IMR-90 (cell line): ENCODE measurements around the gene TOMM20. TPM values are rescaled to one million over a fixed set of nuclear protein-coding genes. Genes with fewer than 3 reads are reported as not detected.

ENCODE experiments used
- ATAC-seq: fragments of 200-7000 bp; cut with Tn5 transposase; 2 replicates; pipeline ENCODE4 v1.9.1; 2020; ENCODE audit warnings: low read depth, mild to moderate bottlenecking, moderate library complexity
- BruUV-seq: library from RNA; stranded (reverse); fragments of 400-500 nt; replicated peaks from 2 replicates; lab custom pipeline; 2021; lab: Mats Ljungman, UMichigan
- CTCF ChIA-PET: fragments of 300-600 bp; formaldehyde crosslinking; extraction: SDS; loops from one replicate; lab custom pipeline; 2021; ENCODE audit warnings: antibody characterized with exemption; lab: Yijun Ruan, JAX
- POLR2A ChIA-PET: fragments of 300-600 bp; sonication (Branson Sonifier 250); formaldehyde crosslinking; loops from one replicate; lab custom pipeline; 2022; ENCODE audit warnings: antibody characterized with exemption; ENCODE audit not compliant: unreplicated experiment; lab: Charles Lee
- DNase-seq: peaks from one replicate; pipeline ENCODE4 v3.0.0; 2013
- H2AFZ ChIP-seq: replicated peaks from 2 replicates; pipeline ENCODE3; 2013; ENCODE audit warnings: low read length, mild to moderate bottlenecking; ENCODE audit not compliant: poor library complexity
- H2AK5ac ChIP-seq: 2 replicates; pipeline ENCODE4 v1.6.1; 2013; ENCODE audit warnings: low read depth, low read length, inconsistent platforms
- H2AK9ac ChIP-seq: replicated peaks from 2 replicates; pipeline ENCODE3; 2013; ENCODE audit warnings: mild to moderate bottlenecking, low read depth, low read length, moderate library complexity; ENCODE audit not compliant: poor library complexity
- H2BK120ac ChIP-seq: 2 replicates; pipeline ENCODE4 v1.6.1; 2013; ENCODE audit warnings: low read depth, low read length, inconsistent platforms
- H2BK15ac ChIP-seq: 3 replicates; pipeline ENCODE4 v1.6.1; 2013; ENCODE audit warnings: low read depth, low read length, inconsistent platforms
- H2BK20ac ChIP-seq: 2 replicates; pipeline ENCODE4 v1.6.1; 2013; ENCODE audit warnings: low read depth, mild to moderate bottlenecking, inconsistent platforms, low read length, moderate library complexity
- H2BK5ac ChIP-seq: 2 replicates; pipeline ENCODE4 v1.6.1; 2013; ENCODE audit warnings: mild to moderate bottlenecking, low read depth, low read length, inconsistent platforms; ENCODE audit not compliant: poor library complexity, severe bottlenecking
- H3K14ac ChIP-seq: replicated peaks from 2 replicates; pipeline ENCODE4 v1.6.1; 2013; ENCODE audit warnings: low read depth, low read length, inconsistent platforms
- H3K18ac ChIP-seq: 2 replicates; pipeline ENCODE4 v1.6.1; 2013; ENCODE audit warnings: low read depth, low read length, control low read depth
- H3K23ac ChIP-seq: 2 replicates; pipeline ENCODE4 v1.6.1; 2013; ENCODE audit warnings: low read depth, low read length, inconsistent platforms
- H3K27ac ChIP-seq: 2 replicates; pipeline ENCODE4 v1.5.1; 2013; ENCODE audit warnings: mild to moderate bottlenecking, control low read depth, low read length; ENCODE audit not compliant: insufficient read depth
- H3K27me3 ChIP-seq: 2 replicates; pipeline ENCODE4 v1.6.1; 2013; ENCODE audit warnings: low read length; ENCODE audit not compliant: control insufficient read depth, insufficient read depth
- H3K36me3 ChIP-seq: 2 replicates; pipeline ENCODE4 v1.6.1; 2013; ENCODE audit warnings: low read length, mixed read lengths; ENCODE audit not compliant: control insufficient read depth, insufficient read depth
- H3K4ac ChIP-seq: 2 replicates; pipeline ENCODE4 v1.6.1; 2013; ENCODE audit warnings: low read depth, low read length, inconsistent platforms
- H3K4me1 ChIP-seq: 2 replicates; pipeline ENCODE4 v1.6.1; 2013; ENCODE audit warnings: low read length, mixed read lengths; ENCODE audit not compliant: control insufficient read depth, insufficient read depth
- H3K4me2 ChIP-seq: 2 replicates; pipeline ENCODE4 v1.6.1; 2013; ENCODE audit warnings: low read depth, mild to moderate bottlenecking, control low read depth, low read length, moderate library complexity
- H3K4me3 ChIP-seq: 2 replicates; pipeline ENCODE4 v1.5.1; 2013; ENCODE audit warnings: low read depth, mild to moderate bottlenecking, control low read depth, low read length, moderate library complexity; ENCODE audit not compliant: insufficient read depth
- H3K56ac ChIP-seq: 2 replicates; pipeline ENCODE4 v1.6.1; 2013; ENCODE audit warnings: low read length, inconsistent platforms; ENCODE audit not compliant: insufficient read depth; ENCODE audit errors: extremely low read depth
- H3K79me1 ChIP-seq, 2 experiments: 2 replicates each; pipeline ENCODE4 v1.6.1; 2013; ENCODE audit warnings: low read length in 2 of 2, inconsistent platforms in 1 of 2, low read depth in 1 of 2
- H3K9ac ChIP-seq: 2 replicates; pipeline ENCODE4 v1.6.1; 2013; ENCODE audit warnings: low read depth, low read length, control low read depth
- H3K9me1 ChIP-seq: 2 replicates; pipeline ENCODE4 v1.6.1; 2013; ENCODE audit warnings: low read length, inconsistent platforms; ENCODE audit not compliant: insufficient read depth
- H3K9me3 ChIP-seq: 2 replicates; pipeline ENCODE4 v1.6.1; 2013; ENCODE audit warnings: low read length; ENCODE audit not compliant: control insufficient read depth, insufficient read depth
- H4K20me1 ChIP-seq: 2 replicates; pipeline ENCODE4 v1.6.1; 2013; ENCODE audit warnings: low read length, inconsistent platforms; ENCODE audit not compliant: insufficient read depth
- H4K5ac ChIP-seq: 2 replicates; pipeline ENCODE4 v1.6.1; 2013; ENCODE audit warnings: mild to moderate bottlenecking, low read depth, low read length, control low read depth
- H4K8ac ChIP-seq, 2 experiments: 2 replicates each; pipeline ENCODE4 v1.6.1; 2013; ENCODE audit warnings: low read depth in 2 of 2, low read length in 2 of 2, control low read depth in 1 of 2, inconsistent platforms in 1 of 2
- H4K91ac ChIP-seq: 2 replicates; pipeline ENCODE4 v1.6.1; 2013; ENCODE audit warnings: low read depth, low read length, inconsistent platforms; ENCODE audit not compliant: insufficient read depth
- BHLHE40 ChIP-seq: fragments of 150-350 bp; IDR thresholded peaks from 2 replicates; pipeline ENCODE4 v1.6.1; 2016; ENCODE audit warnings: mild to moderate bottlenecking, low read depth, low read length
- CEBPB ChIP-seq: IDR thresholded peaks from 2 replicates; pipeline ENCODE4 v1.6.1; 2012; ENCODE audit warnings: low read depth, low read length, improper control_type of control experiment
- CHD1 ChIP-seq: IDR thresholded peaks from 2 replicates; pipeline ENCODE4 v1.6.1; 2012; ENCODE audit warnings: low read depth, low read length, improper control_type of control experiment
- CTCF ChIP-seq: conservative IDR thresholded peaks from 2 replicates; pipeline ENCODE4 v1.5.1; 2012; ENCODE audit warnings: mild to moderate bottlenecking, low read depth, low read length, improper control_type of control experiment
- ELK1 ChIP-seq: fragments of 150-350 bp; IDR thresholded peaks from 2 replicates; pipeline ENCODE4 v1.6.1; 2016; ENCODE audit warnings: low read depth, mild to moderate bottlenecking, low read length, moderate library complexity, borderline replicate concordance
- MAFK ChIP-seq: IDR thresholded peaks from 2 replicates; pipeline ENCODE4 v1.6.1; 2012; ENCODE audit warnings: low read depth, low read length, improper control_type of control experiment
- MXI1 ChIP-seq: IDR thresholded peaks from 2 replicates; pipeline ENCODE4 v1.6.1; 2012; ENCODE audit warnings: low read depth, mild to moderate bottlenecking, low read length, moderate library complexity, borderline replicate concordance
- NFE2L2 ChIP-seq: fragments of 150-350 bp; IDR thresholded peaks from 2 replicates; pipeline ENCODE4 v1.6.1; 2016; ENCODE audit warnings: low read depth, mild to moderate bottlenecking, low read length
- RAD21 ChIP-seq: IDR thresholded peaks from 2 replicates; pipeline ENCODE4 v1.6.1; 2012; ENCODE audit warnings: low read length, improper control_type of control experiment
- RFX5 ChIP-seq: IDR thresholded peaks from 2 replicates; pipeline ENCODE4 v1.8.0; 2012; ENCODE audit warnings: low read depth, mild to moderate bottlenecking, low read length, moderate library complexity
- SMC3 ChIP-seq: fragments of 150-350 bp; IDR thresholded peaks from 2 replicates; pipeline ENCODE4 v1.6.1; 2016; ENCODE audit warnings: low read depth, mild to moderate bottlenecking, antibody characterized with exemption, low read length, moderate library complexity
- USF2 ChIP-seq: fragments of 150-350 bp; IDR thresholded peaks from 2 replicates; pipeline ENCODE4 v1.6.1; 2017; ENCODE audit warnings: mild to moderate bottlenecking, antibody characterized with exemption, low read length, low read depth
- WGBS, 2 experiments: methylation state at CpG; one replicate each; pipeline versions ENCODE4 v1.1.5 to v1.1.7; 2013; ENCODE audit warnings: missing lambda C conversion rate in 2 of 2; ENCODE audit not compliant: insufficient read length in 1 of 2; ENCODE audit errors: extremely low coverage in 2 of 2; 5-methylcytosine and 5-hydroxymethylcytosine counted together
- dilution Hi-C: fragments of 300-500 bp; cut with HindIII; formaldehyde crosslinking; loops from one replicate; pipeline ENCODE4 v1.14.3; 2018; ENCODE audit warnings: low sequenced_read_pairs; ENCODE audit not compliant: unreplicated experiment
- in situ Hi-C: fragments of 300-500 bp; cut with MboI; formaldehyde crosslinking; loops from 3 replicates; pipeline ENCODE4 v1.14.3; 2019; ENCODE audit warnings: low sequenced_read_pairs, inconsistent platforms, mixed read lengths
- intact Hi-C: fragments of 100-400 bp; cut with micrococcal nuclease; formaldehyde crosslinking; loops from 2 replicates; pipeline ENCODE4 v1.10.0; 2022
- polyA plus RNA-seq, 3 experiments: library from polyadenylated mRNA; depleted of rRNA; stranded (reverse); fragments of >200 nt; gene quantifications; 2 replicates each; pipeline ENCODE4 v1.2.3, GENCODE V29; 2012; ENCODE audit warnings: low replicate concordance in 1 of 3
- total RNA-seq: library from RNA; depleted of rRNA; stranded (reverse); fragments of >200 nt; gene quantifications from 2 replicates; pipeline ENCODE4 v1.2.3, GENCODE V29; 2012

The TOMM20 gene
- total and polyA plus RNA-seq, 2 of the 4 experiments (the other 2 are of a cell fraction), result 75.3 to 84.4 TPM

- H3K9me1 ChIP-seq, result peaks cover 10% of the 10 kb centered on the region
- ChIA-PET POLR2A (interaction anchor here (0.6 kb wide), 1 partner anchor 561 kb away, joined by 7 read pairs; no protein-coding TSS in a partner anchor), CTCF (interaction anchor here (0.5 to 1.2 kb wide), 8 partner anchors 9 to 619 kb away, joined by 3 to 5 read pairs (median 3); no protein-coding TSS in a partner anchor)
- no peak overlapping the region for H3K56ac ChIP-seq
- peak overlapping the region; percentile 6; the same call in 1 of the 2 replicates for H3K4me2 ChIP-seq
- peaks cover 4% of the 10 kb centered on the region for H3K4me1 ChIP-seq
- H3K4me3 ChIP-seq, result no peak overlapping the region
- H4K8ac ChIP-seq, result no peak overlapping the region
- H3K27ac ChIP-seq, result no peak overlapping the region
- H3K23ac ChIP-seq, result peak overlapping the region; percentile 68; the same call in 1 of the 2 replicates
- no peak overlapping the region for H2AK9ac ChIP-seq
- peaks cover 4% of the 10 kb centered on the region for H4K20me1 ChIP-seq
- no peak overlapping the region for H2BK120ac ChIP-seq
- intact Hi-C loops (no loop called here), in situ Hi-C loops (loop anchor here (10.0 to 25.0 kb wide), 2 partner anchors 309 to 968 kb away; no protein-coding TSS in a partner anchor), dilution Hi-C loops (no loop called here)
- DNase-seq (peak; percentile 32), ATAC-seq (no peak; the same call in 1 of the 2 replicates)
- H3K4ac ChIP-seq, result no peak overlapping the region
- H2BK5ac ChIP-seq, result no peak overlapping the region
- no peak overlapping the region for H4K5ac ChIP-seq
- H3K18ac ChIP-seq, result no peak overlapping the region
- H2BK20ac ChIP-seq, result no peak overlapping the region
- H2AFZ ChIP-seq, result no peak overlapping the region
- H3K9ac ChIP-seq, result no peak overlapping the region
- no TSS peak for BruUV-seq
- H3K9me3 ChIP-seq, result no peaks in the 10 kb centered on the region
- H3K79me1 ChIP-seq, result peaks cover 18 to 43% of the 10 kb centered on the region in 2 experiments
- H3K36me3 ChIP-seq, result peaks cover 22% of the 10 kb centered on the region
- 30% methylated on average over 2 of the region's 12 CpGs; no CpG with 5 or more reads in 1 of the 2 experiments for WGBS, 2 experiments
- H3K14ac ChIP-seq, result no peak overlapping the region
- H2AK5ac ChIP-seq, result no peak overlapping the region
- no peaks in the 10 kb centered on the region for H3K27me3 ChIP-seq
- H2BK15ac ChIP-seq, result no peak overlapping the region
- TF ChIP-seq NFE2L2 (no peak), RFX5 (no peak), CEBPB (no peak), ELK1 (no peak), SMC3 (no peak), USF2 (no peak), MXI1 (no peak), CTCF (no peak), MAFK (no peak), RAD21 (no peak), CHD1 (no peak), BHLHE40 (no peak)
- H4K91ac ChIP-seq, result no peak overlapping the region
Observed at GRCh38 chr1:235105051-235106043, 23.3 kb downstream of the TOMM20 start.
